Right atrium auricular region (tissue), 2 donors: ENCODE data around the gene NTNG1. TPM values are rescaled to one million over a fixed set of nuclear protein-coding genes. Genes with fewer than 3 reads are reported as not detected.

Source experiments
- DNase-seq: peaks from one replicate; pipeline ENCODE4 v3.0.0-alpha.2; 2019; ENCODE audit warnings: low spot score
- H3K27ac ChIP-seq, 2 donors: fragments of 200-600 bp; sonication (generic); 1 replicate in 1 of 2; 2 replicates in 1 of 2; pipeline ENCODE4 v1.5.1; 2016 to 2019
- H3K27me3 ChIP-seq, 2 donors: fragments of 200-600 bp; sonication (generic); one replicate each; pipeline versions ENCODE4 v1.5.1 to v1.6.0; 2017 to 2019
- H3K36me3 ChIP-seq: fragments of 200-600 bp; sonication (generic); one replicate; pipeline ENCODE4 v1.5.1; 2016
- H3K4me1 ChIP-seq, 2 donors: fragments of 200-600 bp; sonication (generic); one replicate each; pipeline versions ENCODE4 v1.5.1 to v1.6.0; 2017 to 2019
- H3K4me3 ChIP-seq, 2 donors: fragments of 200-600 bp; sonication (generic); 1 replicate in 1 of 2; 2 replicates in 1 of 2; pipeline ENCODE4 v1.5.1; 2017 to 2019; ENCODE audit warnings: mild to moderate bottlenecking in 1 of 2, moderate library complexity in 1 of 2
- H3K9me3 ChIP-seq, 2 donors: fragments of 200-600 bp; sonication (generic); one replicate each; pipeline ENCODE4 v1.5.1; 2019
- total RNA-seq, 2 donors: library from RNA; depleted of rRNA; stranded (reverse); fragments of >200 nt; gene quantifications; one replicate each; pipeline ENCODE4 v1.1.0, GENCODE V29; 2016
- TF ChIP-seq, protein P1 (sequence below), 2 donors: fragments of 200-600 bp; sonication (generic); IDR thresholded peaks; one replicate each; pipeline ENCODE4 v1.5.1; 2019; ENCODE audit warnings: antibody characterized with exemption in 2 of 2

The NTNG1 gene
- total RNA-seq, 2 donors from 2014 or later: 1.8 to 2.6 TPM

DNA sequence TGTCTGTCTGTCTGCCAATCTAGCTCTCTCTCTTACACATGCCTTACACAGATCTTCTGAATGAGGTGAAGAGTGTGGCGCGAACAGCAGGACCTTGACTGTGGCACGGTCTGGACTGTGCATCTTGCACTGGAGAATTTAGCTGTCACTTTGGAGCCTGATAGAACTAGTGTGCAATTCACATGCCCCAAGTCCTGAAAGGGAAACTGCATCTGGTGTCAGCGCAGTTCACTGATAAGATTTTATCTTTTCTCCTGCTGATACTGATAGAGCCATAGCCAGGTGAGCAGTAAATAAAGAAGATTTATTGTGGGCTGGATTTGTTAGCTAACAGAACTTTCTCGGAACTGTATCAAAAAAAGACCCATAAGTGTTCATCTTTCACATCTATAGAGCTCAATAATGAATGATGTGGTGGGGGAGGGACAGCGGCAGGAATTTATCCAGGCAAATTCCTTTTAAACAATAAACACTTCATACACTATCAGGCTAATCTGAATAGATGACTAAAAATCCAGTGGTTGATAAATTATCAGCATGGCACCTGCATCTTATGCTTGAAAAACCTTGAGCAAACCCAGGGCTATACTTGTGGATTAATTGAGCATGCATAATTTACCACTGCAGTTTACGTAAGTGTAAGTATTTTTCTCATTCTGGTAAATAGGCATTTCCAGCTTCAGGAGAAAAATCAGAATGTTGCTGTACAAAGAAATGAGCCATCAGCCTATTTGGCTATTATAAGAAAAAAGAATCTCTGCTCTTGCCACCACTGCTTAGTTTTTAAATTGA lies 104.1 kb downstream of the NTNG1 start:
- Histone ChIP-seq H3K36me3 (no peaks in the 10 kb centered on the region), H3K27ac (no peak overlapping the region), H3K9me3 (no peaks in the 10 kb centered on the region), H3K27me3 (no peaks in the 10 kb centered on the region), H3K4me1 (no peaks in the 10 kb centered on the region), H3K4me3 (no peak overlapping the region)
- TF ChIP-seq, protein P1, sequence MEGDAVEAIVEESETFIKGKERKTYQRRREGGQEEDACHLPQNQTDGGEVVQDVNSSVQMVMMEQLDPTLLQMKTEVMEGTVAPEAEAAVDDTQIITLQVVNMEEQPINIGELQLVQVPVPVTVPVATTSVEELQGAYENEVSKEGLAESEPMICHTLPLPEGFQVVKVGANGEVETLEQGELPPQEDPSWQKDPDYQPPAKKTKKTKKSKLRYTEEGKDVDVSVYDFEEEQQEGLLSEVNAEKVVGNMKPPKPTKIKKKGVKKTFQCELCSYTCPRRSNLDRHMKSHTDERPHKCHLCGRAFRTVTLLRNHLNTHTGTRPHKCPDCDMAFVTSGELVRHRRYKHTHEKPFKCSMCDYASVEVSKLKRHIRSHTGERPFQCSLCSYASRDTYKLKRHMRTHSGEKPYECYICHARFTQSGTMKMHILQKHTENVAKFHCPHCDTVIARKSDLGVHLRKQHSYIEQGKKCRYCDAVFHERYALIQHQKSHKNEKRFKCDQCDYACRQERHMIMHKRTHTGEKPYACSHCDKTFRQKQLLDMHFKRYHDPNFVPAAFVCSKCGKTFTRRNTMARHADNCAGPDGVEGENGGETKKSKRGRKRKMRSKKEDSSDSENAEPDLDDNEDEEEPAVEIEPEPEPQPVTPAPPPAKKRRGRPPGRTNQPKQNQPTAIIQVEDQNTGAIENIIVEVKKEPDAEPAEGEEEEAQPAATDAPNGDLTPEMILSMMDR (IDR thresholded peaks at IDR 0.05): no peak
- no peak for DNase-seq

GRCh38 chr1:107246775-107247345 lies 106.0 kb downstream of the NTNG1 start:
- no peak for DNase-seq
- Histone ChIP-seq H3K27me3 (no peaks in the 10 kb centered on the region), H3K27ac (no peak overlapping the region), H3K4me3 (no peak overlapping the region), H3K4me1 (no peaks in the 10 kb centered on the region), H3K36me3 (no peaks in the 10 kb centered on the region), H3K9me3 (no peaks in the 10 kb centered on the region)
- TF ChIP-seq, protein P1 (IDR thresholded peaks at IDR 0.05): no peak

GRCh38 chr1:107247679-107248078 lies 106.8 kb downstream of the NTNG1 start:
- Histone ChIP-seq H3K27me3 (no peaks in the 10 kb centered on the region), H3K27ac (no peak overlapping the region), H3K4me3 (no peak overlapping the region), H3K9me3 (no peaks in the 10 kb centered on the region), H3K36me3 (no peaks in the 10 kb centered on the region), H3K4me1 (no peaks in the 10 kb centered on the region)
- DNase-seq: no peak
- TF ChIP-seq, protein P1 (IDR thresholded peaks at IDR 0.05): no peak

DNA sequence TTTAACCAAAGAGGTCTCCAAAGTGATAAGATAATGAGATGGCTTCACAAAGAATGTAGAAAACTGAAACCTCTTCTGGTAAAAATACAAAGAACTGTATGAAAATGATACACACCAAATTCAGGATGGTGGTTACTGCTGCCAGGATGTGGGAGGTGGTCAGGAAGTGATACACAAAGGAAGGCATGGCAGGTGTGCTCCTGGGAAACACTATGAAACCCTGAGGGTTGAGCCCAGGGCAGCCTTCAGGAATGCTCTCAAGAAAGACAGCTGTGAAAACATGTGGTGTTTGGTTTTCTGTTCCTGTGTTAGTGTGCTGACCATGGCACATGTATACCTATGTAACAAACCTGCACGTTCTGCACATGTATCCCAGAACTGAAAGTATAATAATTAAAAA lies 109.3 kb downstream of the NTNG1 start:
- H3K36me3 ChIP-seq: no peaks in the 10 kb centered on the region
- H3K27me3 ChIP-seq: no peaks in the 10 kb centered on the region
- H3K27ac ChIP-seq: no peak overlapping the region
- H3K4me3 ChIP-seq: no peak overlapping the region
- DNase-seq: no peak
- TF ChIP-seq, protein P1 (IDR thresholded peaks at IDR 0.05): no peak
- no peaks in the 10 kb centered on the region for H3K9me3 ChIP-seq
- no peaks in the 10 kb centered on the region for H3K4me1 ChIP-seq

- H3K36me3 ChIP-seq: no peaks in the 10 kb centered on the region
- no peaks in the 10 kb centered on the region for H3K9me3 ChIP-seq
- TF ChIP-seq, protein P1 (IDR thresholded peaks at IDR 0.05): no peak
- DNase-seq: no peak
- H3K4me3 ChIP-seq: no peak overlapping the region
- no peaks in the 10 kb centered on the region for H3K4me1 ChIP-seq
- H3K27ac ChIP-seq: no peak overlapping the region
- no peaks in the 10 kb centered on the region for H3K27me3 ChIP-seq
Observed at GRCh38 chr1:107251083-107251482, 110.2 kb downstream of the NTNG1 start.
